DMS79 (cell line): ENCODE data around the gene KIF1B.
"Not testable (repeated sequence)": the region's sequence is repeated elsewhere in the genome, so short reads cannot be mapped to it uniquely, and the experiment has no call there.

Experiments used
- DNase-seq: peaks from one replicate; lab custom pipeline; 2025; lab: John Stamatoyannopoulos, UW

Gene KIF1B

DNA sequence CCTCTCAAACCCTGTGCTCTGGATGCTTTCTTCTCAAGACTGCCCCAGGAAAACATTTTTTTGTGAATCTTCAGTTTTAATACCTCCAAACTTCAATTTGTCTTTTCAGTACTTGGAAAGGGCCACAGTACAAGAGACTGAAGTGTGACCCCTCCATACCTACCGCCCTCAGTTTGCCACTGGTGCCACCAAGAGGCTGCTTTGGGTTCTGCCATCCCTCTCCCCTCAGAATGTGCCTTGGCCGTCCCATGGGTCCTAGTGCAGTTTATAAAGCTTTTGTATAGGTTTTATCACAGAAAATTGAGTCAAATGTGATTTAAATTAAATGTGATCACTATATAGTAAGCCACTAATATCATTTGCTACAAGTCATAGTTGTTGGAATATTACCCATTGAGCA, 127.7 kb downstream of the KIF1B start:
- no peak for DNase-seq

DNA sequence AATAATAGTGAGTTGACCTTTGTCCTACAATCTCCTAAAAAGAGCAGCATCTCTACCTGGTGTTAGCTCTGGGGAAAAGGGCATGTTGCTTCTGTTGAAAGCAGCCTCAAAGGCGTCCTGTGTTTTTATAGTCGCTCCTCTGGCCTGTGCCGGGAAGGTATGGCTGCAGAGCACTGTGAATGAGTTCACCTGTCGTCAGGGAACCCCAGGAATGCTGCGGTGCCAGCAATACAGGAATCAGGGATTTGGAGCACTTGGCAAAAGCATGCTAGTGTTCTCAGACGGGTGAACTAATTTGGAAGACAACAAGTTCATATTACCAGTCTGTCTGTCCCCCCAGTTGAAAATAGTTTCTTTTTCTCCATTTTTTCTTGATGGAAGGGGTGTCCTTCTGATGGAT, 128.2 kb downstream of the KIF1B start:
- no peak for DNase-seq

DNA sequence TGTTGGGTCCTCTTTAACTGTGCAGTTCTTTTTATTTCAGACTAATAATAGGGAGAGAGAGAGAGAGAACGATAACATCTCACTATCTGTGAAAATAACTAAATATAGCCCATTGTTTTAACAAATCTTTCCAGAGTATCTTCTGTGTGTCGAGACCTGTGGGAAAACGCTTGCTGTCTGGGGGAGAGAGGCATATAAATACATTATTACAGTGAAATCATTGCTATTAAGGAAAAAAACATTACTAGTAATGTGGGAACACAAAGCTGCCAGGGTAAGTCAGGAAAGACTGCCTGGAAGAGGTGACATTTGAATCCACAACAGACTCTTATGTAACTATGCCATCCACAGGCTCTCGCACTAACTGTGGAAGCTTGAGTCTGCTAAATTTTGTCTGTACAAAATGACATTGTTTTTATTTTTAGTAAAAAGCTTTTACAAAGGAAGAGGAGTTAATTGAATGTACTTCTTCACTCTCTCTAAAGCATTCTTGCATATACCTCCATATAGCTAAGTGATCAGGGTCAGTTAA, 128.7 kb downstream of the KIF1B start:
- no peak for DNase-seq

DNA sequence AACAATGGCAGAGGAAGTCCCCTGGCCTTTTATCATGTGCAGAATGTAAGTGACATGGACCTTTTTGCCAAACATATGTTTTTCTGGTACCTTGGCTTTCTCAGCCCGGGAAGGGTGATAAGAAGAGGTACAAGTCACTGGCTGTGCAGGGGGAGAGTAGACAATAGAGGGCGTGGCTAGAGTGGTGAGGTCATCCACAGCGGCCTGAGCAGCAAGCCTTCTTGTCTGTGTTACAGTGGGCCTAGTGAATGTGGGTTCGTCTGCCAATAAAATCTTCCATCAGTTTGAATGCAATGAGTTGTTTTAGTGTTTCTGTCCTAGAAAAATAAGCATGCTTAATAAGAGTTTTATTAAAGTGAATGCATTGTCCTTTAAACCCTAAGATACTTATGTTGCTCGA, 129.4 kb downstream of the KIF1B start:
- DNase-seq, result no peak

DNA sequence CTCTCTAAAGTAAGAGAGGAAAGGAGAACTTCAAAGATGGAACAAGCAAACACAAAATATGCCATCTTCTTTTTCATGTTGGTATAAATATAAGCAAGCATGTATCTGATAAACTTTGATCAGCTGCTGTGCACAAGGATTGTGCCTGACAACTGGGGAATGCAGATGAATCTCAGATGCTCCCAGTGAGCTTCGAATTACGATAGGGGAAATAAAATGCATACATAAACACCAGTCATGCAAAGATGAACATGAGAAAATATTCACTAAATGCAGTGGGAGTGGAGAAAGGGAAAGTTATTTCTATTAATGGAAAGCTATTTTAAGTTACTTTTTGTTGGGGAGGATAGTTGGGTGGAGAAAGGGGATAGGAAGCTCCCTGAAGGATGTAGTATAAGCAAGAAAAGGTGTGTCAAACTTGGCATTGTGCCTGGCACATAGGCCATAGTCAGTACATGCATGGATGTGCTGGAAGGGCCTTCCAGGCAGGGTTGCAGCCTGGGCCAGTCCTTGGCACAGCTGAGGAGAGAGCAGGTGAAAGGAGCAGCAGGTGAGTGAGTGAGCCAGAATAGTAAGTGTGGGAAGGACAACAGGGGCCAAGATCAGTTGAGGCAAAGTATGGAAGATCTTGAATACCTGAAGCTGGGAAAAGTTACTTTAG, 130.7 kb downstream of the KIF1B start:
- DNase-seq, result no peak

DNA sequence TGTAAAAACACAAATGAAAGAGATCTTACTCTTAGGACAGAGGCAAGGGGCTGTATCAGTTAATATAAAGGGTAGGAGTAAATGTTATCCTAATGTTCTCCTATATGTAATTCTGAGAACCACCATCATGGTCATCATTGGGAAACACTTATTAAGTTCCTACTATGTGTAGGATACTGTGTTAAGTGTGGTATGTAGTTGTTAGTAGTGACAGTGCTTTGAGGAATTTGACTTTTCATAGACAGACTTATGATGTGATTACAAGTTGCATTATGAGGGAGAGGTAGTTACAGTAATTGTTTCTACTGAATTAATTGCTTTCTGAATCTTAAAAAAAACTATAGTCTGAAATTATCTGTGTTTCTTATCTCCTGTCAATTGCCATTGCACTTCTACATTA, 136.7 kb downstream of the KIF1B start:
- DNase-seq, result no peak

DNA sequence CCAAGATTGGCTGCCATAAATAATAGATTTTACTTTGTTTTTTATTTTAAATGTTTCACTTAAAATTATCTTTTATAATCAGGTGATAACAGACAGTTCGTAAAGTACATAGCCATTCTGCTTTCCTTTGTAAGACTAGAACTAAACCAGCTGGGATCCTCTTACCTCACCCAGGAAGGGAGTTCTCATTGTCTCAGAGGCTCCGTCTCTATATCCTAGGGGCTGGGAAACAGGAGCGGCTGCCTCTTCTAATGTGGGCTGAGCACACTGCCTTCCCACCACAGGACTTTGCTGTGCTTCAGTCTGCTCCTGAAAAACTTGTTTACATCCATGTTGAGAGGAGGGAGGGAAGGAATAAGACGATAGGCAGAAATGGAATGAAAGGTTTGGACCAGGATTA, 142.9 kb downstream of the KIF1B start:
- DNase-seq, result no peak

DNA sequence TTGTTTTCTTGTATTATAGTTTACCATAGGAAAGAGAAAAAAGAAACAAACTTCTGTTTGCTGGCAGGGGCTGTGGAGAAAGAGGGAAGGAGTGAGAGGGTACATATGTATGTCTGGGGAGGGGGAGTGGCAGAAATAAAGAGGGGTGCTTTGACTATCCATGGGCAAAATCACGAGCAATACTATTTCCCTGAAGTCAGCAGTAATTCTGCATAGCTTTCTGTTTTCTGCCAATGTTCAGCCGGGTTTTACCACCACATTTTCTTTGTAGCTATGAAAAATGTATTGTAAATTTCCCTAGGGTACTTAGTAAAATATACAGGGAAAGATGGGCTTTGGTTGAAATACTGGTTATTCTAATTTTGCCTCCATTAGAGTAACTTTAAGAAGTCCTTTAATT, 143.3 kb downstream of the KIF1B start:
- no peak for DNase-seq

DNA sequence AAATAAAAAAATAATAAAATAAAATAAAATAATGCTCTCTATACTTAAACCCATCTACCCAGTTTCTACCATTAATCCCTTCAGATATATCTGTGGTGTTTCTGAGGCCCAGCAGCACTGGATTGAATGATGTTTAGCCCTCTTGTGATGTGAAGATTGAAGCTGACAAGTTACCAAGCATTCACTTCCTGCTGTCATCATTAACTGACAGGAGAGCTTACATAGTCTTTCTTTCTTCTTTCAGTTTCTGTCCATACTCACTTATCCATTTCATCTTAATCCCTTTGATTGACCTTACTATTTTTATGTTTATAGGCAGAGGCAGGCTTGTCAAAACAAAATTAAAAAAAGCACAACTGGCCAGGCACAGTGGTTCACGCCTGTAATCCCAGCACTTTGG, 149.7 kb downstream of the KIF1B start:
- no peak for DNase-seq

DNA sequence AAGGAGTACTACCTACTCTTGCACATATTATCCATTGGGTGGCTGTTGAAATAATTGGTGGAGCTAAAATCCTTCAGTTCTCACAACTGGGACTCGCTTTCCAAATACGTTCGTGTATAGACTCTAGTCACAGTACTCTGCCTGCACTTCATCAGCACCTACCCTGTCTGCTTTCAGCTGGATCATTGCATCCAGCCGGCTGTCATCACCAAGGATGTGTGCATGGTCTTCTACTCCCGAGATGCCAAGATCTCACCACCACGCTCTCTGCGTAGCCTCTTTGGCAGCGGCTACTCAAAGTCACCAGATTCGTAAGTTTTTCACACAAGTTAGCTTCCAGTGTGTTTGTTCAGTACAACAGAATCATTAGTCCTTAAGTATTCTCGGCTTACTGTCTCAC, 151.1 kb downstream of the KIF1B start:
- no peak for DNase-seq

DNA sequence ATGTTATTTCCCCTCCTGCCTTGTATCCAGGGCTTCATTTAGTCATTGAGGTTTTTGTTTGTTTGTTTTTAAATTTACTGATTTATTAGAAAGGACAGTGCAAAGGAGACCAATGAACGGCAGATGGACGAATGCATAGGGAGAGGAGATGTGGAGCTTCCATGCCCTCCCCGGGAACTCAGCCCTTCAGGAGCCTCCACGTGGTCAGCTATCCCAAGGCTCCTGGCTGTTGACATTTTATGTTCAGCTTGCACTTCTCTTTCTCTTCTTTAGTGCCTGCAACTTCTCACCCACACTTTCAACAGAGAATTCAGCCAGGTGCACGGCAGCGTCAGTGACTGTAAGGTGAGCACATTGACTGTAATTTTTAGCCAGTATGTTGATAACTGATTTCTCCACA, 157.8 kb downstream of the KIF1B start:
- DNase-seq, result no peak

DNA sequence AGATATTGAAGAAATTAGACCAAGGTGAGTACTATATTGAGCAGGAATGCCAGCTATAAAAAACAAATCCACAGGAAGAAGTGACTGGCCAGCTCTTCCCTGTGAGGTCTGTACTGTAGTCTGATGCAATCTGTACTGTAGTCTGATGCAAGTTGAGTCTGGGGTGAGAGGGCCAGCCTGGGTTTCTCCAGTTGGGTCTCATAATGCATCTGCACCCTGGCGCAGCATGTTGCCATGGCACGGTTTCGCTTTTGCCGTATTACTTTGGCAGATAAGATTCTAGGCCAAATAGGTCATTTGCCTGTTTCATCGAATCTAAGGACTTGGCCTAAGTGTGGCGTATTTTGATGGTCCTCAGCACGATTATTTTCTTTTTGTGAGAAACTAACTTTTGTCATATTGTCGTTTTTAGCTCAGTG, 164.1 kb downstream of the KIF1B start:
- DNase-seq, result no peak

DNA sequence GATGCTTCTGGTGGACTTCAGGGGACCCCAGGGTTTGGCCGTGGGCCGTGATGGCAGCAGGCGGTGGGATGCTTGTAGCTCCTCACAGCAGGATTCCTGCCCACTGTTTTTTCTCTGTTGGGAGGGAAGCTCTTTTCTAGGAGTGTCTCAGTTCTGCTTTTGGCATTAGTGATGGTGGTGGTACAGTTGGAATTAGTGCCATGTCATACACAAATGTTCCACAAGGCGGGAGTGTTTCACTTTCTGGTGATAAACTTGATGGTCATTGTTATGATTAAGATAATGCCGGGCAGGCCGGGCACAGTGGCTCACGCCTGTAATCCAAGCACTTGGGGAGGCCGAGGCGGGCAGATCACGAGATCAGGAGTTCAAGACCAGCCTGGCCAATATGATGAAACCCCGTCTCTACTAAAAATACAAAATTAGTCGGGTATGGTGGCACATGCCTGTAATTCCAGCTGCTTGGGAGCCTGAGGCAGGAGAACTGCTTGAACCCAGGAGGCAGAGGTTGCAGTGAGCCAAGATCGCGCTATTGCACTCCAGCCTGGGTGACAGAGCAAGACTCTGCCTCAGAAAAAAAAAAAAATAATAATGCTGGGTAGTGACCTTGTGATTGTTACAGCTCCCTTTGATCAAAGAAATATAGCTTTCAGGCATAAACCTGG, 167.1 kb downstream of the KIF1B start:
- DNase-seq, result not testable (repeated sequence)

DNA sequence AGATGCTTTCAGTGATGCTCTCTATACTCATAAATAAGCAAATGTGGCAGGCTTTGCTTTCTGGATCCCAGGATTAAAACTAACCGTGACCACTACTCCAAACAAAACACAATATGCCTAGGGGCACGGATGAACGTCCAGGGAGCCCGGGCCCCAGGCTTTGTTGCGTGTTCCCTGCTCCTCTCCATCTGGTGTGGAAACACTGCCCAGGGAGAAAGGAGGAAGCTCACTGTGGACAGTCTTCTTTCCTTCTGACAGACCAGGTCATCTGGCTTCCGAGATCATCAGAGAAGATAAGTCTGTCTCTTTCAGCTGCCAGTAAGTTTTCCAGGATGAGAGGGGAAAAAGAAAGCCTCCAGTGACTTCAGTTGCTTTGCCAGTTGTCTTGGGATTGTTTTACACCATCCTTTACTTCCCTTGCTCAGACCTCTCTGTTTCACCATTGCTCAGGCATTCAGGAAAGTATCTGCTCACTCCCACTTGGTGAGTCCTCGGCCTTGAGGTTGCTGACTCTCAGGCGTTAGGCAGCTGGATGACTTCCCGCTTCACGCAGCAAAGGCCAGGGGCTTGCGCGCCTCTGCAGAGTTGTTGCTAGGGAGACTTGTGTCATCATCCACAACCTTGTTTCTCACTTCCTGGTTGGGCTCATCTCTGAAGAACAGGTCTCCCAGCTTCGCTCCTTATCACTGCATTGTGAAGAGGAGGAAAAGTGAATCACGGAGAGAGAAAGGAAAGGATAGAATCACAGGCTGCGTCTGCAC, 167.9 kb downstream of the KIF1B start:
- DNase-seq, result no peak

DNA sequence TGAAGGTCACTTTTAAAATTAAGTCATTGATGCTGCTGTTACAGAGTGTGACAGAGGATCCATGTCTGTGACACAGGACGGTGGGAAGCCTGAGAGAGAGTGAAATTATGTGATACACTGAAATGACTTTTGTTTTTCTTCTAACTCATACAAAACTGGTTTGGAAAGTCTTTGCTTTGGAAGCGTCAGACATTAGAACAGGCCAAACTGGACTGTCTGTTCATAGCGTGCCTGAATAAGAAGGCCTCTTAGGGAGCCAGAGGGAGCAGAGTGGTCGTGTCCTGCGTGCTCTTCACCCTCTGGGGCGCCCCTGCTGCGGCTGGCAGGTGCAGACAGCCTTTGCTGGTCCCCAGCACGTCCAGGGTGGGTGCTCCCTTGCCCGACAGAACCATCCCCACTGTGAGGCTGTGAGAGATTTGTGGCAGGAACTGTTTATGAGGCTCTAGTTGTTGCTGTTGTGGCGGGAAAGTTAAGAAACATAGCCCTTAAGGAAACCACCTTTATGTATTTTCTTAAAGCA, 168.8 kb downstream of the KIF1B start:
- no peak for DNase-seq

DNA sequence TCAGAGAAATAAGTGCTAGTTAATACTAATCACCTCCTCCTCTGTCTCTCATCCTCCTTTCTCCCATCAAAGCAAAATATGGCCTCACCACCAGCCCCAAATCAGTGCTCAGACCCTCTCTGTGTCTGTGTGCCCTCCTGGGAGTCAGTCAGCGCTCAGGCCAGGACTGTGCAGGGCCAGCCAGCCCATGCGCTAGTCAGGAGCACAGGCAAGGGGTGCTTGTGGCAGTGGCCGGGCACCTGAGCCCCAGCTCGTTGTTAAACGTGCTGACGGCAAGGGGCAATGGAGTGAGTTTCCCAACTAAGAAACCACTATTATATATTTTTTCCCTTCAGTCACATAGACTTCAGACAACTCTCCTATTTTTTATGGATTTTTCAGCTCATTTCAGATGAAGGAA, 169.3 kb downstream of the KIF1B start:
- no peak for DNase-seq

DNA sequence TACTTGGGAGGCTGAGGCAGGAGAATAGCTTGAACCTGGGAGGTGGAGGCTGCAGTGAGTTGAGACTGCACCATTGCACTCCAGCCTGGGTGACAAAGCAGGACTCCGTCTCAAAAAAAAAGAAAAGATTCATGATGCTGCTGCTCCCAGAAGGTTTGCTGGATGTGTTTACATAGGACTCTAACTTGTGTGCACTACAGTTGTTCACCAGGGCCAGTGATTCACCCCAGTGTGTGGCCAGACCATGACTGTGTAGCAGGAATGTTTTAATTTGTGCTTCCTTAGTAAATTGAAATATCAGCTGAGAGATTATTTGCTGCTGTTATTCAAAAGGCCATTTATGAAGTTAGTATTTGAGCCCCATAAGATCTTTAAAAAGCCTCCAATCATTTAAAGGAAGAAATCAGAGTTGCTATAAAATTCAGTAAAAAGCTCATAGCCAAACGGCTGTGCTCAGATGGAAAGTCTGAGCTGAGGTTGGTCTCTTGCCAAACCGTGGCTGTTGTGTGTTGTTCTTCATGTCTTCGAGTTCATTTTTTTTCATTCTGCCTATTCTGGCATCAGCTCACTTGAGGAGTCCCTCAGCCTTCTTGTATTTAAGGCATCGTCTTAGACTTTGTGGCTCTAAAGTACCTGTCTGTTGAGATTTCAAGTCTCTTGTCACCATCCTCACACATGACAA, 170.4 kb downstream of the KIF1B start:
- no peak for DNase-seq

DNA sequence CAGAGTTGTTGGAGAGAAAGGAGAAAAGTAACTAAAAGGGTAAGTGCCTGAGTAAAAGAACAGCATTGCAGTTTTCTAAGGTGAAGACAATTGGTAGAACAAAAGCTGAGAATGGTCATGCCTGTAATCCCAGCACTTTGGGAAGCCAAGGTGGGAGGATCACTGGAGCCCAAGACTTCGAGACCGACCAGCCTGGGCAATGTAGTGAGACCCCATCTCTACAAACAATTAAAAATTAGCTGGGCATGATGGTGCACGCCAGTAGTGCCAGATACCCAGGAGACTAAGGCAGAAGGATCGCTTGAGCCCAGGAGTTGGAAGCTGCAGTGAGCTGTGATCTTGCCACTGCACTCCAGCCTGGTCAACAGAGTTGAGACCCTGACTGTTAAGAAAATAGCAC, 173.3 kb downstream of the KIF1B start:
- no peak for DNase-seq

DNA sequence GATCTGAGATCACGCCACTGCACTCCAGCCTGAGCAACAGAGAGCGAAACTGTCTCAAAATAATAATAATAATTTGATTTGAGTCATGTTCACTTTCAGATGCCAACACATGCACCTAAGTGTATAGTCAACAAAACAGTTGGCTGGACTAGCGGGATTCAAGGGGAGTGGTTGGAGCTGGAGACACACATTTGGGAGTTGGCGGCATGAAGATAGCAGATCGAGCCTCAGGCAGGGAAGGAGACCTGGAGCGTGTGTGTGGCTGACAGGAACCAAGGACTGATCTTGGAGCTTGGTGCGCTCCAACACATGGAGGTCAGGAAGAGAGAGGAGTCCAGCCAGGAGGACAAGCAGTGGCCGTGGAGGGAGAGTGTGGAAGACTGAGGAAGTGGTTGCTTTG, 173.8 kb downstream of the KIF1B start:
- no peak for DNase-seq

DNA sequence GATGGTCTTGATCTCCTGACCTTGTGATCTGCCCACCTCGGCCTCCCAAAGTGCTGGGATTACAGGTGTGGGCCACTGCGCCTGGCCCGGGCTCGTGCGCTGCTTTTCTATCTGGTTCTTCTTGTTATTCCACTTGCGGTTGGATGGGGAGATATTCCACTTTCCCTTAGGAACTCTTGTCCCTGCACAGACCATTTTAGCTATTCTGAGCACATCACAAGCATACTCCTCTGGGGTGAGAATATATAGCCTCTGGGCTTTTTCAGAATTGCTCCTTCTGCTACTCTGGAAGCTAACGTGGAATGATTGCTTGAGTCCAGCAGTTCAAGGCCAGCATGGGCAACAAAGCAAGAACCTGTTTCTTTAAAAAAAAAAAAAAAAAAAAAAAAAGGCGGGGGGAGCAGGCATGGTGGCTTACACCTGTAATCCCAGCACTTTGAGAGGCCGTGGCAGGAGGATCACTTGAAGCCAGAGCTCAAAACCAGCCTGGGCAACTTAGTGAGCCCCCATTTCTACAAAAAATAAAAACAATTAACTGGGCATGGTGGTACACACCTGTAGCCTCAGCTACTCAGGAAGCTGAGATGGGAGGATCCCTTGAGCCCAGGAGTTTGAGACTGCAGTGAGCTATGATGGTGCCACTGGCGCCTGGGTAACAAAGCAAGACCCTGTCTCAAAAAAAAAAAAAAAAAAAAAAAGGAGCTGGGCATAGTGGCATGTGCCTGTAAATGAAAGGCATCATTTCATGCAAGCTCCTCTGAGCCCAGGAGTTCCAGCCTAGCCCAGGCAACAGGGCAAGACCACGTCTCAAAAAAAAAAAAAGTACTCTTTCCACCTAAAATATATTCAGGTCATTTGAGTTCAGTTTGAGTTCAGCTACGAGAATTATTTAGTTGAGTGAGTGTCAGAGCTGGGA, 176.6 kb downstream of the KIF1B start:
- no peak for DNase-seq

DNA sequence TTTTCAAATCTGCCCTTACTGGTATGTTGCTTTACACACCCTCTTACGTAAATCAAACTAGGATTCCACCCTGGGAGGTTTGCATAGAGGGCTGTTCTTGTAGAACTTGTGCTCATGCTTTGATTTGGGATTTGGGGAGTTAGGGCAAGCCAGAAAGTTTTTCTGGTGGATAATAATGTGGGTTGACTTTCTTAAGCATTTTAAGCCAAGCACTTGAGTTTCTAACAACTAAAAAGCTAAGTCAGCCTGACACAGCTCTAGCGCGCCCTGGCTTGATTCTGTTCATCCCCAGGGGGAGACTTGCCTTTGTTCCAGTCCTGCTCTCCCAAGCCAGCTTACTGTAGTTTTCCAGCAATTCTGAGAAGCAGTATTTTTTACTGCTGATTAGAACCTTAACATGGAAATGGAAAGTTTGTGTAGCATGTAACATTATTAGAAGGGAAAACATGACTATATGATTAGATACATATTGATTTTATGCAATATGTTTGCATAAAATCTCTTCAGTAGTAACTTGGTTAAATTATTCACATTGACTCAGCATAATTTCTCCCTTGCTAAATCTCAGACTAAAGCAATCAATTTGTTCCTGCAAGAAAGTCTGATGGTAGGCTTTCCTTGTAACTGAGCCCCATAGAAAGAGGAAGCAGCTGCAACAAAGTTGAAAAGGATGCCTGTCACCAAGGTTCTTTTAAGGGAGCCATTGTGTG, 177.5 kb downstream of the KIF1B start:
- DNase-seq, result no peak
